Lung (tissue), 12 donors: ENCODE measurements around the gene RING1. TPM values are rescaled to one million over a fixed set of nuclear protein-coding genes. Genes with fewer than 3 reads are reported as not detected.

Experiments
- ATAC-seq: fragments of 200-7000 bp; cut with Tn5 transposase; one replicate; pipeline ENCODE4 v1.9.1; 2020; ENCODE audit warnings: moderate number of reproducible peaks; ENCODE audit not compliant: insufficient read depth, low FRiP score
- DNase-seq, 3 donors: peaks; one replicate each; pipeline ENCODE4 v3.0.0-alpha.2; 2013 to 2017
- H3K27ac ChIP-seq, 2 donors: one replicate each; pipeline ENCODE4 v1.5.1; 2013; ENCODE audit warnings: mild to moderate bottlenecking in 2 of 2, moderate library complexity in 2 of 2, control low read depth in 1 of 2, inconsistent platforms in 1 of 2, low read depth in 1 of 2, low read length in 1 of 2
- H3K27me3 ChIP-seq, 3 donors: one replicate each; pipeline ENCODE4 v1.5.1; 2013; ENCODE audit warnings: low read length in 2 of 3; ENCODE audit not compliant: control insufficient read depth in 3 of 3, insufficient read depth in 3 of 3
- H3K36me3 ChIP-seq, 4 donors: one replicate each; pipeline ENCODE4 v1.5.1; 2013; ENCODE audit warnings: low read length in 4 of 4, mild to moderate bottlenecking in 1 of 4, moderate library complexity in 1 of 4; ENCODE audit not compliant: control insufficient read depth in 4 of 4, insufficient read depth in 4 of 4
- H3K4me1 ChIP-seq, 5 donors: one replicate each; pipeline ENCODE4 v1.5.1; 2013; ENCODE audit warnings: low read length in 5 of 5, mild to moderate bottlenecking in 2 of 5, moderate library complexity in 1 of 5; ENCODE audit not compliant: control insufficient read depth in 5 of 5, insufficient read depth in 5 of 5
- H3K4me3 ChIP-seq: one replicate; pipeline ENCODE4 v1.5.1; 2013; ENCODE audit warnings: mild to moderate bottlenecking, control low read depth, moderate library complexity
- H3K9ac ChIP-seq, 2 donors: one replicate each; pipeline ENCODE4 v1.5.1; 2013; ENCODE audit warnings: low read length in 2 of 2, control low read depth in 1 of 2; ENCODE audit not compliant: insufficient read depth in 1 of 2
- H3K9me3 ChIP-seq, 4 donors: one replicate each; pipeline ENCODE4 v1.5.1; 2013; ENCODE audit warnings: low read length in 3 of 4, mild to moderate bottlenecking in 1 of 4, moderate library complexity in 1 of 4; ENCODE audit not compliant: control insufficient read depth in 4 of 4, insufficient read depth in 3 of 4
- CTCF ChIP-seq: IDR thresholded peaks from 2 replicates; pipeline ENCODE4 v1.5.1; 2012; ENCODE audit warnings: mild to moderate bottlenecking; ENCODE audit errors: control extremely low read depth, extremely low read depth
- WGBS, 2 donors: extraction: QIAGEN DNeasy Blood & Tissue Kit; methylation state at CpG; one replicate each; pipeline ENCODE4 v1.1.7; 2013; 5-methylcytosine and 5-hydroxymethylcytosine counted together
- polyA plus RNA-seq, 2 donors: library from polyadenylated mRNA; stranded (reverse); fragments of 200-250 nt; gene quantifications; one replicate each; pipeline ENCODE4 v1.2.1, GENCODE V29; 2013
- total RNA-seq, 2 donors: library from RNA; depleted of rRNA in 1 of 2; stranded (reverse); fragments of >200 nt in 1 of 2; gene quantifications; one replicate each; pipeline ENCODE4 v1.2.1, GENCODE V29; 2014 to 2021
- donor health status: control.
- donor health status: control.
- donor health status: Bipolar disorder and iron deficiency.
- donor health status: healthy.
- donor health status: DM: yes; HTN: yes; CAD: no.

Gene RING1
- total and polyA plus RNA-seq, 4 donors: 30.0 to 46.6 (median 38.9) TPM

- Histone ChIP-seq H3K4me3 (peak overlapping the region; percentile 88), H3K27me3 (no peaks in the 10 kb centered on the region), H3K9me3 (no peaks in the 10 kb centered on the region), H3K9ac (peak overlapping the region; percentile 63 to 91), H3K36me3 (peaks cover 0 to 32% (median 24%) of the 10 kb centered on the region in 4 donors), H3K27ac (peak overlapping the region; percentile 94 to 95), H3K4me1 (peaks cover 11 to 50% (median 25%) of the 10 kb centered on the region in 5 donors)
- TF ChIP-seq CTCF: no peak
- 5 to 7% methylated on average over 14 of the region's 14 CpGs for WGBS, 2 donors
- ATAC-seq (no peak), DNase-seq (no peak)
Measured at GRCh38 chr6:33201147-33201545, 7.2 kb upstream of the RING1 start.

DNA sequence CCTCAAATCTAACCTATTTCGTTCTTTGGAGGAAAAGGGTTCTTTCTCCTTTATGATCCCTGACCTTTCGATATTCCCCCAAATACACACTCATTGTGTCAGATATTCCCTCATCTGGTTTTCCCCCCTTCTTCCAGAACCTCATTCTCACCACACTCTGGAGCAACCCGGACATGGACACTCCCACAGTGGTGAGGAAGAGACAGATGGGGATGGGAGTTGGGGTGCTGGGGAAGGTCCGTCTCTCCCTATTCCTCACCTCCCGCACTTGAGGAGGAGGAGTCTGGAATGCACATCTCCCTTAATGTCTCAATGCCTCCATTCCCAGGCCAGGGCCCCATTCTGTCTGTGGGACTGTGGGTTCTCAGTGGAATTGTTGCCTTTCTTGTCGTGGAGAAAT is 6.4 kb upstream of the RING1 start:
- peaks cover 11 to 56% (median 25%) of the 10 kb centered on the region in 5 donors for H3K4me1 ChIP-seq
- no peaks in the 10 kb centered on the region for H3K27me3 ChIP-seq
- H3K27ac ChIP-seq: no peak overlapping the region
- H3K4me3 ChIP-seq: no peak overlapping the region
- peaks cover 0 to 31% (median 20%) of the 10 kb centered on the region in 4 donors for H3K36me3 ChIP-seq
- TF ChIP-seq CTCF: no peak
- peak overlapping the region in 1 of 2 donors; percentile 91 for H3K9ac ChIP-seq
- no peak for DNase-seq
- 87 to 94% methylated on average over 6 of the region's 6 CpGs for WGBS, 2 donors
- ATAC-seq: no peak
- H3K9me3 ChIP-seq: no peaks in the 10 kb centered on the region

DNA sequence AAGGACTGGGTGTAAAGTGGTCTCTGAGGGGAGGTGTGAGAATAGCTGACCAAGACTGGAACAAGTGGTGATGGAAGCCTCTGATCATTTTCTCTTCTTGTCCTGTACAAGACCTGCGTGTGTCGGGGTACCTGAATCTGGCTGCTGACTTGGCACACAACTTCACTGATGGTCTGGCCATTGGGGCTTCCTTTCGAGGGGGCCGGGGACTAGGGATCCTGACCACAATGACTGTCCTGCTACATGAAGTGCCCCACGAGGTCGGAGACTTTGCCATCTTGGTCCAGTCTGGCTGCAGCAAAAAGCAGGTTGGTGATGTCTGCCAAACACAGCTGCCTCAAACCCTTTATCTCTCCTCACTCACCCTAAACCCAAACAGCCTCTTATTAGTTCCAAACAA is 5.5 kb upstream of the RING1 start:
- Histone ChIP-seq H3K9me3 (no peaks in the 10 kb centered on the region), H3K27ac (no peak overlapping the region), H3K4me3 (no peak overlapping the region), H3K9ac (no peak overlapping the region), H3K36me3 (peaks cover 0 to 26% (median 17%) of the 10 kb centered on the region in 4 donors), H3K4me1 (peaks cover 11 to 55% (median 25%) of the 10 kb centered on the region in 5 donors), H3K27me3 (no peaks in the 10 kb centered on the region)
- no peak for DNase-seq
- no peak for TF ChIP-seq CTCF
- ATAC-seq: no peak
- WGBS, 2 donors: 90% methylated on average over 6 of the region's 6 CpGs
